LoVo (cell line): Measurements from ENCODE around the gene CDK4.

Source experiments
- DNase-seq: peaks from one replicate; pipeline ENCODE4 v3.0.0-alpha.2; 2016; ENCODE audit warnings: low spot score

CDK4 gene

DNA sequence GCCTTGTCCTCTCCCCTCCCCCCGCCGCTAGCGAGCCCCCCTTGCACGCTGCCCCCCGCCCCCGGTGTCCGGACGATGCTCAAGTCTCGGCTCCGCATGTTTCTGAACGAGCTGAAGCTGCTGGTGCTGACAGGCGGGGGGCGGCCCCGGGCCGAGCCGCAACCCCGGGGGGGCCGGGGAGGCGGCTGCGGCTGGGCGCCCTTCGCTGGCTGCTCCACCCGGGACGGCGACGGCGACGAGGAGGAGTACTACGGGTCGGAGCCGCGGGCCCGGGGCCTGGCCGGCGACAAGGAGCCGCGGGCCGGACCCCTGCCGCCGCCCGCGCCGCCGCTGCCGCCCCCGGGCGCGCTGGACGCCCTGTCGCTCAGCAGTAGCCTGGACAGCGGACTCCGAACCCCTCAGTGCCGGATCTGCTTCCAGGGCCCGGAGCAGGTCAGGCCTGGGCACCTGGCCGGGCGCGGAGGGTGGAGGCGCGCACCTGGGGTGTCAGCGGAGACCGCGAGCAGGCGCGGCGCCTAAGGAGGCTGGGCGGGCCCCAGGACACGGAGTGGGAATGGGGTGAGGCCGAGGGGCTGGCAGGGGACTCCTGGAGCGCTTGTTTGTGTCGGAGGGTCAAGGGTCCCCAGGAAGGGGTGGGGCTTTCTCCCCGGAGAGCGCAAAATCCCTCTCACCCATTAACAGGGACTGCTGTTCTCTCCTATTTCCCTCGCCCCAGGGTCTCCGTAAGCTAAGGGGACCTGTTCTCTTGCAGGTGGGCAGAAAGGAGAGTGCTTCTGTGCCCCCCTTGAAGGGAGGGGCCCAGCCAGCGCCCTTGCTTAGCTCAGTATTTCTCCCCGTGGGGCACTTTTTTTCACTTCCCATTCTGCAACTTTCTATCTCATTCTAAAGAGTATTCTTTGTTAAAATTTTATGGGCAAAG lies 3.6 kb upstream of the CDK4 start:
- DNase-seq, result peak; percentile 67

DNA sequence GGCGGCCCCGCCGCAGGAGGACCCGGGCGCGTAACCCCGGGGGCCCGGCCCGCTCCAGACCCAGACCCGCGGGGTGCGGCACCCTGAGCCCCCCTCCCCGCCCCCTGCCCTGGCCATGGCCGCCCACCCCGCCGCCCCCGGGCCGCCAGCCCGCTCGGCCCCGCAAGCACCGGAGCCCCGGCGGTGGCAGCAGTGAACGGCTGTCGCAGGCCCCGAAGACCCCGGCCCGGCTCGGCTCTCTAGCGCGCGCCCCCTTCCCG lies 3.0 kb upstream of the CDK4 start:
- DNase-seq, result no peak

DNA sequence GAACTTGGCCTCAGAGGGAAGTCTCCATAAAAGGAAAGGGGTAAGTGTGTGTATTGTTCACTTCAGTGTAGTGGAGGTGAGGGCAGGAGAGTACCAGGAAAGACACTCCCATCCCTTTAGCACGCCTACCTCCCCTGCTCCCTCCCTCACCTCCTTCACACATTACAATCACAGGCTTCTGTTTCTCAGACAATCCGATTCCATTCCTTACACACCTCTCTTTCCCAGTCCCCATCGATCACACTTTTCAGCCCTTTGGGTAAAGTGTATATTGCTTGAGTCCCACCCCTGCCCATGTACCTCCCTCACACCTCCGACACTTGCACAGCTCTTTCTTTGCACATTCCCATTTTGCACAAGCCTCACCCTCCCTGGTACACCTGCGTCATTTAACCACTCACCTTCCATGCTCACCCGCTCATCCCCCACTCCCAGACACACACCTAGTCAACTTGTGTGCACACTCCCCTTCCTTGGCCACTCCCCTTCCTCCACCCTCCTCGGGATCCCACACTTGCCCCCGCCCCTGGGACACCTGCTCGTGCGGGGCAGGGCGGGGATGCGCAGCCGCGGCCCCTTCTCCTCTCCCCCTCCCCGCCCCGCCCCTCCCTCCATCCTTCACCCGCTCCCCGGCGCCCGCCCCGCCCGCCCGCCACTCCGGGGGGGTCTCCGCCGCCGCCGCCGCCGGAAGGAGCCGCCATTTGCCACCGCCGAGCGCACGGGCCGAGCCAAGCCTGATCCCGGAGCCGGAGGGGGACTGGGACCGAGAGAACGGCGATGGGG lies 2.5 kb upstream of the CDK4 start, which contains the start of gene MARCHF9:
Gene MARCHF9 (plus strand): TSS at position 693 of the 783 bp plus-strand sequence. CDS start 426 bp downstream, outside the sequence.
- DNase-seq, result peak; percentile 90

DNA sequence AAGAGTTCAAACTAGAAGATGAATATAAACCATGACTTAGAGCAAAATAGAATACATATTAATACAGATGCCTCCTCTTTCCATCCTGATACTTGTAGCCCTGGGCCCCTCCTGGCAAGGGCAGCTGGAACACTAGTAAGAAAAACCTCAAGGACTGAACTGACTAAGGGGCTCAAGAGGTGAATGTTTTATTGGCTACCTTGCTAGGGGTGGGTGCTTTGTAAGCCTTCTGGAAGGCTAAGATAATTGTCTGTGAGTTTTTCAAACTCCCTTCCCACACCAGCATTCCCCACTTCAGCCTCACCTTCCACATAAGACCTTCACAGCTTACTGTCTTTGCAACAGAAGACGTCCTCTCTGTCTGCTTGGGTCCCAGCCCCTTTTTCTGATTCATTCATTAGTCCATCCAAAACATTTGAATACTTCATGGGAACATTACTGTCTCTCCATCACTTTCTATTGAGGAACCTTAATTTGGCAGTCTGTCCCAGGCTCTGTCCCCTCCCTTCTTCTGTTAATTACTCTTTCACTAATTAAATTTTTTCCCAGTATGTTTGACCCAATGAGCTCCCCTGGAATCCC lies 1.7 kb upstream of the CDK4 start:
- no peak for DNase-seq

DNA sequence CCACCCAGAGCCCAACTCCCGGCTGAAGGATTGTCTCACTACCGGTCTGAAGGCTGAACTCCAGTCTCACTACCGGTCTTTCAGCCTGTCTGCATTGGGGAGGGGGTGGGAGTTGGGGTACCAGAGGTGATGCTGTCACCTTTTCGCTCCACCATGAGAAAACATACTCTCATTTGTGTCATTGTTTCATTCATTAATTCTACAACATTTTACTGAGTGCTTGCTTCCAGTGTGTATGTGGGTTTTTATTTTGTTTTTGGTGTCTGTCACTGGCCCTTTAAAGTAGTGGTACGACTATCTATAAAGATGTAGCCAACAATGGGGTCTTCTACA lies 524 bp upstream of the CDK4 start:
- no peak for DNase-seq

DNA sequence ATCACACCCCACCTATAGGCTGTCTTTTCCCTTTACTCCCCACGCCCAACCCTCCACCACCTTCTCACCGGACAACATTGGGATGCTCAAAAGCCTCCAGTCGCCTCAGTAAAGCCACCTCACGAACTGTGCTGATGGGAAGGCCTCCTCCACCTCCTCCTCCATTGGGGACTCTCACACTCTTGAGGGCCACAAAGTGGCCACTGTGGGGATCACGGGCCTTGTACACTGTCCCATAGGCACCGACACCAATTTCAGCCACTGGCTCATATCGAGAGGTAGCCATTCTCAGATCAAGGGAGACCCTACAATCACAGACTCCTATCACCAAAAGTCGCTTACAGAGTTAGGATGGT lies 700 bp downstream of the CDK4 start:
- no peak for DNase-seq

DNA sequence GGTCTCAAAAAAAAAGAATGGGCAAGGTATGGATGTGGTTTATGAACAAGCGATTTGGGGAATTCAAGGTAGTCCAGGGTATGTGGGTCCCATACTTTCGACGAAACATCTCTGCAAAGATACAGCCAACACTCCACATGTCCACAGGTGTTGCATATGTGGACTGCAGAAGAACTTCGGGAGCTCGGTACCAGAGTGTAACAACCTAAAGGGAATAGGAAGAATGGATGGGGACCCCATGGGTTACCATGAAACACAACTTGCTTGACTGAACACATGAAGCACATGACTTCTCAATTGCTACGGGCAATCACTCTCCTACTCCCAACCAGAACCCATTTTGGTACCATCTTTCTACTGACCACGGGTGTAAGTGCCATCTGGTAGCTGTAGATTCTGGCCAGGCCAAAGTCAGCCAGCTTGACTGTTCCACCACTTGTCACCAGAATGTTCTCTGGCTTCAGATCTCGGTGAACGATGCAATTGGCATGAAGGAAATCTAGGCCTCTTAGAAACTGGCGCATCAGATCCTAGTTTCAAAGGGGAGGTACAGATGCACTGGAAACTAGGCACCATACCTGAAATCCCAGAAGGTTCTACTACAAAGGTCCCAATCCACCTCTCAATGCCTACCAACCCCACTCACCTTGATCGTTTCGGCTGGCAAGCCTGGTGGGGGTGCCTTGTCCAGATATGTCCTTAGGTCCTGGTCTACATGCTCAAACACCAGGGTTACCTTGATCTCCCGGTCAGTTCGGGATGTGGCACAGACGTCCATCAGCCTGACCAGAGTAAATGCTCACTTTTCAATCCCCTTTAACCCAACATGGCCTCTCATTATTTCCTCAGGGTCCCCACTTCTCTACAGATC lies 1.3 kb downstream of the CDK4 start:
- no peak for DNase-seq

DNA sequence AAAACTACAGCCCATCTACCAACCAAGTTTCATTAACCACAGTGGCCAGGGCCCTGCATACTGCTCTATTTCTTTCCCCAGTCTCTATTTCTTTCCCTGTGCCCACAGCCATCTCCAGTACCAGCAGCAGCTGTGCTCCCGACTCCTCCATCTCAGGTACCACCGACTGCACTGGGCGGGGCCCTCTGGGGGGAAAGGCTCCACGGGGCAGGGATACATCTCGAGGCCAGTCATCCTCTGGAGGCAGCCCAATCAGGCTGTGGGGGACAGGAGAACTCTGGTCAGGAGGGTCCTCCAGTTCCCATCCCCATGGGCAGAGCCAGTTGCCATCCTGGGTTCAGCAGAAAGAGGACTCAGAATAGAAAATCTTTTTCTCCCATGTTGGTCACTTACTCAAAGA lies 3.0 kb downstream of the CDK4 start:
- DNase-seq, result no peak

DNA sequence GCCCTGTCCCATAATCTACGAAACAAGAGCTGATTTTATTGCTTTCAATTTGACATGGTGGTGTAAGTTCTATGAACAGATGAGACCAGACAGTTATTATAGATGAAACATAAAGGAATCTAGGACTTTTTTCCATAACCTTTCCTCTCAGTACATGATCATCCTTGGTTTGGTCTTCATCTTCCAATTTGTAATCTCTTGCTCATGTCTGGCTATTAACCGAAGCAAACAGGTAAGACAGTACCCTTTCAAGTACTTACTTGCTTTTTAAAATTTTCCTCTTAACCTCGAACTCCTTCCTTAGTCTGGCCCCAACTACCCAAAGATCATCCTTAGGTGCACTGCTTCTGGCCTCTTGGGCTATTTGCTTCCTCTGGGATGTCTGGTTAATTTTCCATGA lies 6.1 kb downstream of the CDK4 start:
- no peak for DNase-seq

DNA sequence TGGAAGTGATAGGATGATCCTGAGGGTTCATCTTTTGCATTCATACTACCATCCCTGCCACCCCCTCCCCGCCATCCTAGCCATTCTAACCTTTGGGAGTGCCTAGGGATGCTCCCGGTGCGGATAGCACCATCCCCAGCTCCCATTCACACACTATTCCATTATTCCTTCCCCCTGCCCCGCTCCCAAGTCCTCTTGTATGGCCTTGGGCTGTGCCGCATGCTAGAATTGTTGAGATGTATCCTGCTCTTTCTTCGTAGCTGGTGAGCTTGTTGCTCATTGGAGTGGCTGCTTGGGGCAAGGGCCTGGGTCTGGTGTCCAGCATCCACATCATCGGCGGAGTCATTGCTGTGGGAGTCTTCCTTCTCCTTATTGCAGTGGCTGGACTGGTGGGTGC lies 6.6 kb downstream of the CDK4 start:
- DNase-seq, result no peak

DNA sequence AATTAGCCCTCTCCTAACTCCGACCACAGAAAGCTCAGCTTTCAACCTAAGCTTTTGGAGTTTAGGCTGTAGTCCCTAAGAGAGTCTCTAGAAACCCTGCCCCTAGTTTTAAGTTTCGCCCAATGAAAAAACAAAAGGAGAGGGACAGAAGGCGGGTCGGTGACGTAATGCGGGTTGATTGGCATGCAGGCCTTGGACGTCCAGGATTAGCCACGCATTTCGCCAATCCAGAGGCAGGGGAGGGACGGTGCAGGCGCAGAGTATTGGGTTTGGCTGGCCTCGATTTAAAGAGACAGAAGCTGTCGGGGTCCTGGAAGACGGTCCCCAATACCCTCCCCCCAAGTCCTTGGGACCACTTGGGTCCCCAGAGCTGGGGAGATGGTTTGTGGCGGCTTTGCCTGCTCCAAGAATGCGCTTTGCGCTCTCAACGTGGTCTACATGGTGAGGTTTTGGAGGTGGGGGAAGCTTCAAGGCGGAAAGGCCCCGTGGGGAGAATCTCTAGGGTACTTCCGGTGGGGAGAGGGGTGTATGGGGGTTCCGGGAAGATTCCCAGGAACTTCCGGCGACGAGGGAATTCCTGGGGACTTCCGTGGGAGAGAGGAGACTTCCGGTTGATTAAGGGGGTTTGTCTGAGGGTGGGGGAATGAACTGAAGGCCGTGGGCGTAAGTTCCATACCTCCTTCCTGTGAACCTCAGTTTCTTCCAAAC lies 7.2 kb downstream of the CDK4 start, which contains the start of gene TSPAN31:
Gene TSPAN31 (plus strand): TSS at position 263 of the 708 bp plus-strand sequence. CDS start 116 bp downstream, at position 379.
- DNase-seq, result peak; percentile 100

DNA sequence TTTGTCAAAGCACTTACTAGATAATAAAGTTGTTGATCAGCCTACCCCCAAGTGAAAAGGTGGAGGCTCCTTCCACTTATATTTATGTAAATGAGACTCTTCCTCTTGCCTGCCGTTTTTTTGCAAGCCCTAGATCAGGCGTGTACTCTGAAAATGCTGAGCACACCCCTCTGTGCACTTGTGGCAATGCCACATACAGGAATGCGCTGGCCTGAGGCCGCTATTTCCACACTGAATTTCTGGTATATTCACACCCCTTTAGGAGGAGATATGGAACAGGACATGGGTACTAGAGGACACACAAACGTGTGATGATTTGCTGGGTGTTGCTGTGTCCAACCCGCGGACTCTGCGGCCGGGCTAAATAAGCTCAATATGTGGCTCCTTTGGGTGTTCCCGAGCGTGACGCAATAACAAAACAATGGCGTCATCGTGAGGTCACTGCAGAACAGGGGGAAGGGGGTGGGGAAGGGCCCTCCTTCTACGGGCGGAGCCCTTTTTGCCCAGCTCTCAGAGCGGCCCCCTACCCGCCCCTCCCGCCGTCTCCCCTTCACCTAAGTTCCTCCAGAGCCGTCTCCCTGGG lies 7.8 kb downstream of the CDK4 start:
- DNase-seq, result peak; percentile 85

DNA sequence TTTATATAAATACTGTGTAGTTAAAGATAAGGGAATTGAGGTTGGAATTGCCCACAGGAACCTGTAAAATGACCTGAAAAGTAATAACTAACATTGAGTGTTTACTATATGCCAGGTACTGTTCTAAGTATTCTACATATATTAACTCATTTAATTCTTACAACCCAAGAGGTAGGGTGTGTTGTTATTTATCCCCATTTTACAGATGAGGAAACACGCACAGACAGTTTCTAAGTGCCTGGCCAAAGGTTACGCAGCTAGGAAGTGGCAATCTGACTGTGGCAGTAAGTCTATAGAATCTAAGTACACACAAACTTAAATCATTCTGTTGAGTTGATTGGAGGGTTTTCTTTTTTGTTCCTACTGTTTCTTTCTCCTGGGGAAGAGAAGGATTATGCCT lies 8.3 kb downstream of the CDK4 start:
- no peak for DNase-seq

DNA sequence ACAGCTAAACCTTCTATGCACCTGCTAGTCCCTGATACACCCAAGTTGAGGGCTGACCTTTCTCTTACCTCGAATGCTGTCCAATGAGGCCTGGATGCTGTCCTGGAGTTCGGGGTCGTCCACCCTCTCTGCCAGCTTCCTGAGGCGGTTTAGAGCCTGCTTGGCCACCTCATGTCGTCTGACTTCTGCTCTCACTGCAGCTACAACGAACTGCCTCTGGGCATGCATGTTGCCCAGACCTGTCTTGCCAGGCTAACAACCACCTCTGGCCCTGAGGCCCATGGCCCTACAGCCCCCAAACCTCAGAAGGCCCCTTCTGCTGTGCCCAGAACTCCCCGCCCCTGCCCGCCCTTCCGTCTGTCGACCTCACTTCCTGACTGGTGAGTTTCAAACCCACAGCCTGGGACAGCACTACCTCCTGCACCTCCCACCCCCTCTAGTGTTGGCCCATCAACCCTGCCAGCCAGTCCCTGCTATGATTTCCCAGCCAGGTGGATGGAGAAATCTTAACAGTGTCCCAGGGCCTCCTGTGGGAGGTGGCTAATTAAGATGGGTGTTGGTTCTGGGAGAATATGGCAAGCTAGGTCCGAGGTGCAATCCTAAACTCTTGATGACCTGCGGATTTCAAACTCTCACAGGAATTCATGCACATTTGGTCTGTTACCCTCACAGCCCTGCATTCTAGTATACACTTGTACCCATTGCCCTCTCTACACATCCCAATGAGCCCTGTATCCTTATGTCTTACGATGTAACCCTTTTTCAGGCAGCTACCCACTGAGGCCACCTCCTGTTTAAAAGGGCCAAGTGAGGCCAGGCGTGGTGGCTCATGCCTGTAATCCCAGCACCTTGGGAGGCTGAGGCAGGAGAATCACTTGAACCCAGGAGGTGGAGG lies 10.0 kb downstream of the CDK4 start:
- DNase-seq, result no peak

DNA sequence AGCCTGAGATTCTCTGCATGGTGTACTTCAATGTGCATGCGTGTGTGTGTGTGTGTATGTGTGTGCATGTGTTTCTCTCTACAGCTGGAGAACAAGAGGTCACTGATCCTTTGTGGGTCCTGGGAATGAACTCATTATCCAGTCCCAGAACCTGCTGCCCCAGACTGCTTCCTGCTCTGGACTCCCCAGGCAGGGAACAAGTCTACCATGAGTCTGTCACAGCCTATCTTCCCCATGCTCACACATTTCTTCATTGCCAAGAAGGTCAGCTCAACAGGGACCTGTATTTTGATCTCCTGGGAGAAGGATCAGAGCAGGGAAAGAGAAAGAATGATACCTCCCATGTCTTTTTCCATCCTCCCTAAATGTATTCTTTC lies 10.7 kb downstream of the CDK4 start:
- no peak for DNase-seq

DNA sequence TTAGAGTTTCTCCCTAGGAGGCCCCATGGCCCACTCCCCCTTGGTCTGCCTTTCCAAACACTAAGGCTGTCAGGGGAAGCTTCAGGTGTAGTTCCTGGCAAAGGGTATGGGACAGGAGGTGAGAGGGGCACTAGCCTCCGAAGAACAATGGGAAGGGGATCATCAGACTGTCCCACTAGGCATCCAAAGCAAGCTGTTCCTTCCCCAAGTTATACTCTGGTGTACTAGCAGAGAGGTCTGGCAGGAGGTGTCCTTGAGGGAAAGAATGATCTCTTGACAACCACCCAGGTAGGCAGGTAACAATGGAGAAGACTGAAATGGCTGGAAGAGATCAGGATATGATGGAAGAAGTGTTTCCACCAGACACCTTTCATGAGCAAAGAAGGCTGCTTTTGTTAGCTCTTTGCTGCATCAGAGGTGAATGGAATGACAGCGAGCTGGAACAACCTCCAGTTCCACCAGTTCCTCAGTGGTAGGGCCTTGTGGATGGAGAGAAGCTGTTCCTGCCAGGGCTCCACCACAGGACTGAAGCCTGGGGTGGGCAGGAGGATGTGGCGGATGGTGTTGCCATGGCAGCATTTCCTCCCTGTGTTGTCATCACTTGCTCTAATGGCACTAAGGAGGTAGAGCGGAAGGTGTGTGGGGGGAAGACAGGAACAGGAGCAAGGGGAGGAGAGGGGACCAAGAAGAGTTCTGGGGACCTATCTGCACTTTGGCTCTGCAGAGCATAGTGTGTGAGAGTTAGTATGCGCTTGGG lies 11.3 kb downstream of the CDK4 start:
- no peak for DNase-seq

DNA sequence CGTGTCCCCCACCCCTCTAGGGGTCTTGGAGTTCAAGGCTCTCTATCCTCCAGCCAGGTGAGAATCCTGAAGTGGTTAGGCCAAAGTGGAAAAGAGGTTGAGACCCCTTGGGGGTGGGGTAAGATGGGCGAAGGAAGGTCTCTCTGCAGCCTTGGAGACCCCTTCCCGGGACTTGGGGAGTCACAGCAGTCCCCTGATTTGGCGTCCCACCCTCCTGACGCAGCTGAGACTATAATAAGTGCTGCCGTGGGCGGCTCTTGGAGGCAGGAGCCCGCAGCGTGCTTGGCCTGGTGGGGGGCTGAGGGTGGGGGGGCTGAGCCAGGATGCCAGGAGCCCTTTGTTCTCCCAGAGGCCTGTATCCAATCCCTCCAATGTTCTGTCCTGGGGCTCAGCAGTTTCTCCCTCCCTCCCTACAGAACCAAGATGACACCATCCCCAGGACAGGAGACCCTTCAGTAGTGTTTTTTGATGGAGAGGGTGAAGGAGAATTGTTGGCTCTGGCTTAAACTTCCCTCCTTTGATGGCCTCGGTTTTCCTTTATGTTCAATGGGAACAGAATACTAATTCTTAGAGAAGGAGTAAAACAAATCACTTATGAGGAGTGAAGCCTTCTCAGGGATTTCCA lies 12.1 kb downstream of the CDK4 start:
- no peak for DNase-seq

DNA sequence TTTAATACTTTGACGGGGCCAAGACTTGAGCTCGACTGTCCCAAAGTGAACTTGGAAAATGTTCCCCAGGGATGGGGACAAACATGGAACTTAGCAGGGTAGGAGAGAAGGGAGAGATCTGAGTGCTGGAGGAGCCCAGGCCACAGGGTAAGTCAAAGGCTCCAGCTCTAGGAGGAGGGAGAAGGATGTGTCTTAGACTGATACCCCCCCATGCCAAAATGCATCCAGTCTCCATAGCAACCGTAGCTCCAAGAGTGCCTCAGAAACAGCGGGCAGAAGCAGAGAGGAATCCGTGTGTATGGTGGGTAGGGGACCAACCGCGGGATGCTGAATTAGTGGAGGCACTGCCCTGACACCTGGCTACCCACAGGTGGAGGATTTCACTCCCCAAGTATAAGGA lies 12.7 kb downstream of the CDK4 start:
- DNase-seq, result no peak

DNA sequence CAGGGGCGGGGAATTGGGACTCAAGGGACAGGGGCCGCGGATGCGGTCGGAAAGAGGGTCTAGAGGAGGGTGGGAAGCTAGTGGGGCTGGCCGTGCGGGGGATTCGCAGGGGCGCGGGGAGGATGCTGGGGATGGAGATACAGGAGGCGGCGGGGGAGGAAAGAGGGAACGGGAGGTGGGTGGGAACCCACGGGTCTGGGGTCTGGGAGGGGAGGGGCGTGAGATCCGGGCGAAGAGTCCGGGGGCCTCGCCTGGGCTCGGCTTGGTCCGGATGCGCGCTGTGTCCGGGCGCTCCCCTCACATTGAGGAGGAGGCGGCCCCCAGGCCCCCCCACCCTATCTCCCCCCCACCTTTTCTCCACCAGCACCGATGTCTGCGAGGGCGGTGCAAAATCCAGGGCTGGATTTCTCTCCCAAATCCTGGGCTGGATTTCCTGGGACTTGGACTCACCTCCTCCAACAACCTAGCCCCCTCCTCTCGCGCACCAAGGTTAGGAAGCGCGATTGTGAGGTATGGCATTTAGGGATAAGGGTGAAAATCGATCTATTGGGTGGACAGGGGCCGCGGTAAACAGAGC lies 13.4 kb downstream of the CDK4 start, which contains the start of gene AGAP2:
Gene AGAP2 (minus strand): TSS at position 82 of the 577 bp plus-strand sequence. CDS start 496 bp downstream, outside the sequence.
- no peak for DNase-seq
